ENCODE results near the gene KMO.

GRCh38 chr1:241592273-241592958 is 60.2 kb downstream of the KMO start:
- TF ChIP-seq ZNF274 (IDR thresholded peaks at IDR 0.05; ENCODE audit: low read depth, low read length): no peak
- no peak for TF ChIP-seq YY1 (IDR thresholded peaks at IDR 0.05; ENCODE audit: insufficient read depth, insufficient read length)

Data from NT2/D1 (cell line).